Measurements from ENCODE around the gene MCC. TPM values are rescaled to one million over a fixed set of nuclear protein-coding genes. Genes with fewer than 3 reads are reported as not detected.

MCC gene
- total RNA-seq, 2 experiments from 2014 or later, result 0.25 TPM; not detected in 1

DNA sequence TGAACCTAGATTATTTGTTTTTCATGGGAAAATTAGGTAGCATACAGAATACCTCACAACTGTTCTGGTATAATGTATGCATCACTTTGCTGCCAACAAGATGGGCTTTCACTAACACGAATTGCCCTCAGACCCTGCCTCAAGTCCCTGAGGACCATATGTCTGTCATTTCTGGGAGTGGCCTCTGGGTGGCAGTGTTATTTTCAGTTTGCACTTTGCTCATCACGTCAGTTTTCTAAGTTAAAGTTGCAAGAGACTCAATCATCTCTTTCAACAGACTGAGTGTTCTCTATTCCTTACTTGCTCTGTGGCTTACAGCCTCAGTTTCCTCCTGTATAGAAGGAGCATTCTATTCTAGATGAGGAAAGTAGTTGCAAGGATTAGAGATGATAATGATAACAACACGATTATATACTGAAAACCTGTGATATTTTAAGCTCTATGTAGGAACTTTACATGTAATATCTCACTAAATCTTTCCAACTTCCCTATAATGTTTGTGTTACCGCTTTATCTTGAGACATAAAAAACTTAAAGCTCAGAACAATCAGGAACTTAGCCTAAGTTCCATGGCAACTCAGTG is 109.2 kb downstream of the MCC start:
- DNase-seq (ENCODE audit: low spot score), result peak; percentile 65

DNA sequence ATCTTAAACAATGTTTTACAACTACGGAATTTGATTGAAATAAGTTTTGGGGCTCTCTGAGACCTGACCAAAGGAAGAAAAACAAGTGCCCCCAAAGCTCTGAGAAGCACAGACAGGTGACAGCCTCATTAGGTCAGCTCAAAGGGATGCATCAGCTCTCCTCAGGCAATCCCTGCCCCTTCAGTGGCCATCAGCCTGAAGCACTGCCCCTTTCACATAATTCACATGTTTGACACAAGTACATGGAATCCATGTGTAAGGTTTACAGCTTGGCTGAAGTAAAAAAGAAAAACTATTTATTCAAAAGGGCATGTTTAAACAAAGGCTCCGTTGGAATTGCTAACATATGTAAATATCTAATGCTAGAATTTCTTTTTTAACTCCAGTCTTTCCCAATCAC is 109.7 kb downstream of the MCC start:
- POLR2A ChIA-PET, result interaction anchor here (0.5 to 1.1 kb wide), 2 partner anchors 114 to 227 kb away, joined by 3 to 5 read pairs; no protein-coding TSS in a partner anchor
- no peak for DNase-seq (ENCODE audit: low spot score)
- no TSS peak for BruUV-seq (replicated peaks)
- Histone ChIP-seq H3K4me1 (ENCODE audit: insufficient read depth, low read length, poor library complexity, severe bottlenecking) (no peaks in the 10 kb centered on the region), H3K9me2 (ENCODE audit: insufficient read depth, low read length) (no peaks in the 10 kb centered on the region), H3K27ac (ENCODE audit: low read depth, low read length, poor library complexity, severe bottlenecking) (no peak overlapping the region), H3K9me3 (ENCODE audit: low read length) (no peaks in the 10 kb centered on the region), H4K20me1 (ENCODE audit: insufficient read depth, low read length) (no peaks in the 10 kb centered on the region), H3K36me3 (ENCODE audit: insufficient read depth, low read length) (no peaks in the 10 kb centered on the region), H3K4me3 (ENCODE audit: low read depth, low read length, poor library complexity, severe bottlenecking) (no peak overlapping the region), H2AFZ (ENCODE audit: low read length) (no peak overlapping the region), H3K79me2 (ENCODE audit: insufficient read depth, low read depth, low read length) (no peaks in the 10 kb centered on the region), H3K4me2 (ENCODE audit: low read length) (no peak overlapping the region)
- TF ChIP-seq, protein P1, sequence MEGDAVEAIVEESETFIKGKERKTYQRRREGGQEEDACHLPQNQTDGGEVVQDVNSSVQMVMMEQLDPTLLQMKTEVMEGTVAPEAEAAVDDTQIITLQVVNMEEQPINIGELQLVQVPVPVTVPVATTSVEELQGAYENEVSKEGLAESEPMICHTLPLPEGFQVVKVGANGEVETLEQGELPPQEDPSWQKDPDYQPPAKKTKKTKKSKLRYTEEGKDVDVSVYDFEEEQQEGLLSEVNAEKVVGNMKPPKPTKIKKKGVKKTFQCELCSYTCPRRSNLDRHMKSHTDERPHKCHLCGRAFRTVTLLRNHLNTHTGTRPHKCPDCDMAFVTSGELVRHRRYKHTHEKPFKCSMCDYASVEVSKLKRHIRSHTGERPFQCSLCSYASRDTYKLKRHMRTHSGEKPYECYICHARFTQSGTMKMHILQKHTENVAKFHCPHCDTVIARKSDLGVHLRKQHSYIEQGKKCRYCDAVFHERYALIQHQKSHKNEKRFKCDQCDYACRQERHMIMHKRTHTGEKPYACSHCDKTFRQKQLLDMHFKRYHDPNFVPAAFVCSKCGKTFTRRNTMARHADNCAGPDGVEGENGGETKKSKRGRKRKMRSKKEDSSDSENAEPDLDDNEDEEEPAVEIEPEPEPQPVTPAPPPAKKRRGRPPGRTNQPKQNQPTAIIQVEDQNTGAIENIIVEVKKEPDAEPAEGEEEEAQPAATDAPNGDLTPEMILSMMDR (conservative IDR thresholded peaks at IDR 0.05; ENCODE audit: low read length), result no peak
- CTCF ChIA-PET (ENCODE audit: unreplicated experiment), result no interaction called here
- intact Hi-C loops (cut with micrococcal nuclease; ENCODE audit: unreplicated experiment), result no loop called here

More for the DNA sequence above, 109.2 kb downstream of the MCC start:
- H2AFZ ChIP-seq (ENCODE audit: low read length), result no peak overlapping the region; the same call in 1 of the 2 replicates
- H3K4me1 ChIP-seq (ENCODE audit: insufficient read depth, low read length, poor library complexity, severe bottlenecking), result no peaks in the 10 kb centered on the region
- TF ChIP-seq, protein P1 (conservative IDR thresholded peaks at IDR 0.05; ENCODE audit: low read length), result peak; percentile 93
- TF ChIP-seq EZH2phosphoT487 (IDR thresholded peaks at IDR 0.05; ENCODE audit: borderline replicate concordance, low read depth, low read length), result no peak
- no peaks in the 10 kb centered on the region for H3K79me2 ChIP-seq (ENCODE audit: insufficient read depth, low read depth, low read length)
- CTCF ChIA-PET (ENCODE audit: unreplicated experiment), result interaction anchor here (0.7 to 1.3 kb wide), 3 partner anchors 10 to 227 kb away, joined by 3 to 6 read pairs (median 4); no protein-coding TSS in a partner anchor
- H3K27ac ChIP-seq (ENCODE audit: low read depth, low read length, poor library complexity, severe bottlenecking), result no peak overlapping the region
- no TSS peak for BruUV-seq (replicated peaks)
- H3K4me2 ChIP-seq (ENCODE audit: low read length), result no peak overlapping the region
- H3K4me3 ChIP-seq (ENCODE audit: low read depth, low read length, poor library complexity, severe bottlenecking), result no peak overlapping the region
- H3K9me3 ChIP-seq (ENCODE audit: low read length), result no peaks in the 10 kb centered on the region
- intact Hi-C loops (cut with micrococcal nuclease; ENCODE audit: unreplicated experiment), result loop anchor here (1.0 kb wide), 2 partner anchors 132 to 227 kb away; no protein-coding TSS in a partner anchor
- no peaks in the 10 kb centered on the region for H4K20me1 ChIP-seq (ENCODE audit: insufficient read depth, low read length)
- H3K36me3 ChIP-seq (ENCODE audit: insufficient read depth, low read length), result no peaks in the 10 kb centered on the region
- H3K9me2 ChIP-seq (ENCODE audit: insufficient read depth, low read length), result no peaks in the 10 kb centered on the region
- POLR2A ChIA-PET, result interaction anchor here (0.7 to 1.4 kb wide), 11 partner anchors 123 to 227 kb away, joined by 3 to 5 read pairs (median 4); partner anchors contain the start of gene YTHDC2

DNA sequence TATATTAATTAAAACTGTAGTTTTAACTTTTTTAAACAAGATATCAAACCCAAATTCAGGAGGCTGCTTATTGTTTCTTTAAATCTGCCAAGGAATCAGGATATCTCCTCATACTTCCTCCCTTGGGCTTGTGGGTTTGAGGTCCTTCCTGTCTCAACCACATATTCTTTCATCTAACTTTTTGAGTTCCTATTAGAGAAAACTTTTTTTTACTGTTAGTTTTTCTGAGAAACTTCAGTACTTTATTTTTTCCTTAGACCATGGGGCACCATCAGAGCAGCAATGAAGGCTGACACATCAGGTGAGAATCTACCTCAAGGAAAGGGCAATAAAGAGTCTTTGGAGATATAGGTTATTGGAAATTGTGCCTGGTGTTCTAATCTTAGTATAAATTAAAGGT is 110.2 kb downstream of the MCC start:
- TF ChIP-seq, protein P1 (conservative IDR thresholded peaks at IDR 0.05; ENCODE audit: low read length), result no peak
- no peak for TF ChIP-seq EZH2phosphoT487 (IDR thresholded peaks at IDR 0.05; ENCODE audit: borderline replicate concordance, low read depth, low read length)
- H3K4me1 ChIP-seq (ENCODE audit: insufficient read depth, low read length, poor library complexity, severe bottlenecking), result no peaks in the 10 kb centered on the region
- H3K4me2 ChIP-seq (ENCODE audit: low read length), result no peak overlapping the region
- H3K27ac ChIP-seq (ENCODE audit: low read depth, low read length, poor library complexity, severe bottlenecking), result no peak overlapping the region
- POLR2A ChIA-PET, result interaction anchor here (0.5 kb wide), 1 partner anchor 114 kb away, joined by 3 read pairs; no protein-coding TSS in a partner anchor
- intact Hi-C loops (cut with micrococcal nuclease; ENCODE audit: unreplicated experiment), result no loop called here
- no peaks in the 10 kb centered on the region for H3K9me3 ChIP-seq (ENCODE audit: low read length)
- no peaks in the 10 kb centered on the region for H3K79me2 ChIP-seq (ENCODE audit: insufficient read depth, low read depth, low read length)
- H4K20me1 ChIP-seq (ENCODE audit: insufficient read depth, low read length), result no peaks in the 10 kb centered on the region
- H3K4me3 ChIP-seq (ENCODE audit: low read depth, low read length, poor library complexity, severe bottlenecking), result no peak overlapping the region
- BruUV-seq (replicated peaks), result no TSS peak
- H3K36me3 ChIP-seq (ENCODE audit: insufficient read depth, low read length), result no peaks in the 10 kb centered on the region
- CTCF ChIA-PET (ENCODE audit: unreplicated experiment), result no interaction called here
- DNase-seq (ENCODE audit: low spot score), result no peak
- H3K9me2 ChIP-seq (ENCODE audit: insufficient read depth, low read length), result no peaks in the 10 kb centered on the region
- no peak overlapping the region for H2AFZ ChIP-seq (ENCODE audit: low read length)
